ENCODE measurements around the gene RAPGEFL1. TPM values are rescaled to one million over a fixed set of nuclear protein-coding genes. Genes with fewer than 3 reads are reported as not detected.

The RAPGEFL1 gene
- total RNA-seq, result 0.40 and 0.75 TPM in 2 replicates

GRCh38 chr17:40177275-40177874 is at the start of gene RAPGEFL1:
Gene RAPGEFL1 (plus strand): TSS chr17:40177470. CDS start chr17:40177862, 392 bp downstream.

GRCh38 chr17:40218740-40219593 is 41.7 kb downstream of the RAPGEFL1 start, which contains the start of gene WIPF2:
Gene WIPF2 (plus strand): TSS chr17:40219304. CDS start chr17:40256460, 37,156 bp downstream.

Other genes with a start within 250 kb of the RAPGEFL1 start
- 94.8 and 98.3 TPM in 2 replicates for gene ORMDL3, start 249.9 kb upstream of the RAPGEFL1 start, total RNA-seq
- not detected in 2 replicates for gene LRRC3C, start 249.7 kb upstream of the RAPGEFL1 start, total RNA-seq
- not detected in 2 replicates for gene GSDMA, start 214.5 kb upstream of the RAPGEFL1 start, total RNA-seq
- 73.2 and 87.1 TPM in 2 replicates for gene PSMD3, start 196.7 kb upstream of the RAPGEFL1 start, total RNA-seq
- gene CSF3, start 162.0 kb upstream of the RAPGEFL1 start, total RNA-seq, result not detected in 2 replicates
- 23.3 and 25.6 TPM in 2 replicates for gene MED24, start 123.1 kb upstream of the RAPGEFL1 start, total RNA-seq
- 21.1 and 28.8 TPM in 2 replicates for gene THRA, start 114.5 kb upstream of the RAPGEFL1 start, total RNA-seq
- 2.9 and 3.9 TPM in 2 replicates for gene NR1D1, start 76.9 kb upstream of the RAPGEFL1 start, total RNA-seq
- gene MSL1, start 55.5 kb upstream of the RAPGEFL1 start, total RNA-seq, result 36.6 and 38.4 TPM in 2 replicates
- gene CASC3, start 36.9 kb upstream of the RAPGEFL1 start, total RNA-seq, result 27.3 and 29.6 TPM in 2 replicates
- gene WIPF2, start 41.8 kb downstream of the RAPGEFL1 start, total RNA-seq, result 5.3 and 7.6 TPM in 2 replicates
- gene CDC6, start 110.4 kb downstream of the RAPGEFL1 start, total RNA-seq, result 9.5 and 20.2 TPM in 2 replicates
- 13.9 and 16.4 TPM in 2 replicates for gene RARA, start 131.7 kb downstream of the RAPGEFL1 start, total RNA-seq
- gene GJD3, start 187.3 kb downstream of the RAPGEFL1 start, total RNA-seq, result 0.37 and 2.0 TPM in 2 replicates
- 49.6 and 86.1 TPM in 2 replicates for gene TOP2A, start 240.4 kb downstream of the RAPGEFL1 start, total RNA-seq